ENCODE measurements around the gene PARVB. TPM values are rescaled to one million over a fixed set of nuclear protein-coding genes. Genes with fewer than 3 reads are reported as not detected.

PARVB gene
- total and polyA plus RNA-seq, 9 of the 15 experiments (the other 6 are each of a cell fraction or from before 2014, with no cell fraction given) = 1.1 to 59.2 (median 29.2) TPM

DNA sequence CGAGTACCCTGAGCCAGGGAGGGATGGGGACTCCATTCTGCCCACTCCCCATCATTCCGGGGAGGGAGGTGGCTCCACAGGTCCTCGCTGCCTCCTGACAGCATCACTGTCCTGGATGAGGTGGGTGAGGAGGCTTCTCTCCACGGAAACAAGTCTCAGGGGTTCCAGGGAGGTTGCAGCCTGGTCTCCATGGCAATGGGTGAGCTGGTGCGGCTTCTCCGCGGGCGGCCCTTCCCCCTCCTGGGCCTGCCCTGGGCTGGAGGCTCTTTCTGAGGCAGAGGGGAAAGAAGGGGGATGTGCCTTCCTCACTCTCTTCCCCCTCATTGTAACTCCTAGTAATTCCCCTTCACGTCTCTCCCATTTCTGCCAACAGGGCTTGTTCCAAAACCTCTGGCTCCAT, 119.5 kb downstream of the PARVB start:
- TF ChIP-seq CHAMP1 (IDR thresholded peaks at IDR 0.05) (no peak), ZBTB33 (CRISPR knock-in tag; IDR thresholded peaks at IDR 0.05) (no peak), FOXJ2 (tag; IDR thresholded peaks at IDR 0.05) (no peak), TAF1 (IDR thresholded peaks at IDR 0.05; ENCODE audit: control insufficient read depth, extremely low read depth, insufficient read depth, low read length, severe bottlenecking) (no peak), ZNF184 (CRISPR knock-in tag; IDR thresholded peaks at IDR 0.05) (no peak), ZNF445 (CRISPR knock-in tag; IDR thresholded peaks at IDR 0.05; ENCODE audit: low read depth) (no peak), SMAD4 (CRISPR knock-in tag; conservative IDR thresholded peaks at IDR 0.05) (no peak), GATAD2B (IDR thresholded peaks at IDR 0.05; ENCODE audit: borderline replicate concordance) (no peak), ZNF589 (CRISPR knock-in tag; IDR thresholded peaks at IDR 0.05; ENCODE audit: low read depth) (no peak), ETS2 (tag; IDR thresholded peaks at IDR 0.05; ENCODE audit: borderline replicate concordance, poor library complexity, severe bottlenecking) (no peak), KLF10 (CRISPR knock-in tag; IDR thresholded peaks at IDR 0.05) (no peak), AFF1 (IDR thresholded peaks at IDR 0.05; ENCODE audit: low read depth in 1 of 2, partially characterized antibody in 2 of 2) (no peak), ZNF146 (CRISPR knock-in tag; IDR thresholded peaks at IDR 0.05; ENCODE audit: unreplicated experiment) (no peak), ZBED1 (IDR thresholded peaks at IDR 0.05) (no peak), ZFP36 (IDR thresholded peaks at IDR 0.05; ENCODE audit: low read depth, low read length, partially characterized antibody) (no peak), LARP7 (IDR thresholded peaks at IDR 0.05) (no peak)
- intact Hi-C loops (cut with micrococcal nuclease) = no loop called here
- peaks cover 0 to 13% of the 10 kb centered on the region in 2 experiments; a peak in 2 of 5 replicates for H3K4me1 ChIP-seq (replicated peaks in 1 of 2; ENCODE audit: control insufficient read depth in 2 of 2, insufficient read depth in 2 of 2, low read length in 2 of 2)
- ChIA-PET POLR2A (no interaction called here), CTCF (ENCODE audit: low intra/inter-chr PET ratio) (no interaction called here)
- H3K27ac ChIP-seq (ENCODE audit: extremely low read depth, low read depth, low read length) = no peak overlapping the region
- ATAC-seq (no peak), DNase-seq (ENCODE audit: extremely low read depth in 1 of 4, low spot score in 3 of 4) (no peak), FAIRE-seq (no peak)
- no CpG with 5 or more reads among the region's 9 CpGs for WGBS (ENCODE audit: insufficient coverage, low coverage, missing lambda C conversion rate)
- no peaks in the 10 kb centered on the region for H3K79me2 ChIP-seq (ENCODE audit: control insufficient read depth, insufficient read depth, low read length)
- no peak overlapping the region for H3K4me3 ChIP-seq
- H3K9me3 ChIP-seq (replicated peaks; ENCODE audit: control insufficient read depth, insufficient read depth, low read depth, low read length) = no peaks in the 10 kb centered on the region
- no peaks in the 10 kb centered on the region for H3K27me3 ChIP-seq (ENCODE audit: control insufficient read depth in 2 of 2, insufficient read depth in 2 of 2, low read length in 2 of 2)
- no peak overlapping the region for H2AFZ ChIP-seq (ENCODE audit: low read depth, low read length)
- in situ Hi-C loops (cut with MboI) = no loop called here
- BruUV-seq (replicated peaks) = no TSS peak
- H3K9me1 ChIP-seq (ENCODE audit: control insufficient read depth, insufficient read depth, low read length) = peaks cover 5% of the 10 kb centered on the region
- H4K20me1 ChIP-seq (replicated peaks; ENCODE audit: control insufficient read depth, insufficient read depth, low read length) = no peaks in the 10 kb centered on the region
- H3K9ac ChIP-seq (ENCODE audit: insufficient read depth in 1 of 2, low read depth in 2 of 2, low read length in 2 of 2) = no peak overlapping the region
- H3K4me2 ChIP-seq (ENCODE audit: insufficient read depth, low read length) = no peak overlapping the region
- peaks cover 2% of the 10 kb centered on the region; the same call in 1 of the 3 replicates for H3K36me3 ChIP-seq (ENCODE audit: control insufficient read depth, insufficient read depth, low read length)
